Coronary artery (tissue), 2 donors: Measurements from ENCODE around the gene BTBD9.

Source experiments
- DNase-seq: peaks from one replicate; pipeline ENCODE4 v3.0.0-alpha.2; 2017; ENCODE audit warnings: low spot score
- H3K27ac ChIP-seq, 2 donors: fragments of 200-600 bp; sonication (generic); one replicate each; pipeline ENCODE4 v1.5.1; 2016 to 2019
- H3K4me3 ChIP-seq: fragments of 200-600 bp; sonication (generic); 2 replicates; pipeline ENCODE4 v1.5.1; 2016; ENCODE audit warnings: mild to moderate bottlenecking, moderate library complexity
- TF ChIP-seq, protein P1 (sequence below): fragments of 200-600 bp; sonication (generic); IDR thresholded peaks from one replicate; pipeline ENCODE4 v1.5.1; 2019; ENCODE audit warnings: antibody characterized with exemption

Gene BTBD9

GRCh38 chr6:38510205-38510604, 129.5 kb downstream of the BTBD9 start:
- Histone ChIP-seq H3K27ac (no peak overlapping the region), H3K4me3 (no peak overlapping the region)
- TF ChIP-seq, protein P1, sequence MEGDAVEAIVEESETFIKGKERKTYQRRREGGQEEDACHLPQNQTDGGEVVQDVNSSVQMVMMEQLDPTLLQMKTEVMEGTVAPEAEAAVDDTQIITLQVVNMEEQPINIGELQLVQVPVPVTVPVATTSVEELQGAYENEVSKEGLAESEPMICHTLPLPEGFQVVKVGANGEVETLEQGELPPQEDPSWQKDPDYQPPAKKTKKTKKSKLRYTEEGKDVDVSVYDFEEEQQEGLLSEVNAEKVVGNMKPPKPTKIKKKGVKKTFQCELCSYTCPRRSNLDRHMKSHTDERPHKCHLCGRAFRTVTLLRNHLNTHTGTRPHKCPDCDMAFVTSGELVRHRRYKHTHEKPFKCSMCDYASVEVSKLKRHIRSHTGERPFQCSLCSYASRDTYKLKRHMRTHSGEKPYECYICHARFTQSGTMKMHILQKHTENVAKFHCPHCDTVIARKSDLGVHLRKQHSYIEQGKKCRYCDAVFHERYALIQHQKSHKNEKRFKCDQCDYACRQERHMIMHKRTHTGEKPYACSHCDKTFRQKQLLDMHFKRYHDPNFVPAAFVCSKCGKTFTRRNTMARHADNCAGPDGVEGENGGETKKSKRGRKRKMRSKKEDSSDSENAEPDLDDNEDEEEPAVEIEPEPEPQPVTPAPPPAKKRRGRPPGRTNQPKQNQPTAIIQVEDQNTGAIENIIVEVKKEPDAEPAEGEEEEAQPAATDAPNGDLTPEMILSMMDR = no peak
- no peak for DNase-seq

DNA sequence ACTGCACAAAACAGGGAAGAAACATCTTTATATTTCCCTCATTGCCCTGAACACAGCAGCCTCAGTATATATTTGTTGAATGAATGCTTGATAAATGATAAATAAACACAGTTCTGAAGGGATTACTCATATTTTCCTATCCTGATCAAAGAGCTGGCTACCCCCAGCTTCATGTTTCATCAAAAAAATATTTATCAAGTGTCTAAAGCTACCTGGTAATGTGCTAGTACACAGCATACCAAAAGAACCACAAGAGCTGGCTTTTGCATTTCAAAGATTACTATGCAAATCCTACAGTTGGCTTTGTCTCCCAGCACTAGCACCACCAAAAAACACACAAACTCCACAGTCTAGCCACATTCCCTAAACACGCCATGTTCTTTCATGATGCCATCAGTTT, 130.0 kb downstream of the BTBD9 start:
- TF ChIP-seq, protein P1 = no peak
- DNase-seq = no peak
- H3K27ac ChIP-seq = no peak overlapping the region
- H3K4me3 ChIP-seq = no peak overlapping the region

DNA sequence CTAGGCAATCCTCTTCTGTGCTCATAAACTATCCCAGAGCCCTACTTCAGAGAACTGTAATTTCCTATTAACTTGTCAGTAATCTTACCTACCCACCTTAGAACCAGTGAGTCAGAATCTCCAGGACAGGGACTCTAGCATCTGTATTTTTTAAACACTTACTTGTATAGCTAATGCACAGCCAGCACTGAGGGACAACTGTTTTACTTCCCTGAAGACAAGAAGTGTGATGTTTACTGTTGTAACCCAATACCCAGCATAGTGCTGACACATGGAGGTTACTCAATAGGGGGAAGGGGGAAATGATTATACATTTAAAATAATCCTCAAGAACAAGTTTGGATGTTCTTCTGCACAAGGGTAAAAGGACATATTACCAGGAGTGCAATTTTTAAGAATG, 130.8 kb downstream of the BTBD9 start:
- no peak overlapping the region for H3K4me3 ChIP-seq
- TF ChIP-seq, protein P1 = no peak
- no peak for DNase-seq
- H3K27ac ChIP-seq = no peak overlapping the region

GRCh38 chr6:38508286-38508685, 131.4 kb downstream of the BTBD9 start:
- TF ChIP-seq, protein P1 = no peak
- DNase-seq = no peak
- Histone ChIP-seq H3K27ac (no peak overlapping the region), H3K4me3 (no peak overlapping the region)

DNA sequence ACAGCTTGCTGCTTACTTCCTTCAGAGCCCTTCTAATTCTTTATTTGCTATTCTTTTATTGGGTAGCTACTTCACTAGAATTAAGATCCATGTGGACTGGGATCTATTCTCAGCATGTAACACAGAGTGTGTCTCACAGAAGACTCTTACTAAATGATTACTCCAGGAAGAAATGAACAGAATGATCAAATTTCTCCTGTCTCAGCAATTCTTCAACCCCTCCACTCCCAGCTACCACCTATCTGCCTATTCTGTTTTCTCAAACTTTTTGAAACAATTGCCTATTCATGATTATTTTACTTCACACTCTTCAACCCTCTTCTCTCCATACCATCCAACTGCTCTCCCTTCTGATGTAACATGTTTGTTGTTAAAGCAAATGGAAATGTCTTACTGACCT, 132.6 kb downstream of the BTBD9 start:
- H3K27ac ChIP-seq = no peak overlapping the region
- TF ChIP-seq, protein P1 = no peak
- no peak for DNase-seq
- no peak overlapping the region for H3K4me3 ChIP-seq

- no peak overlapping the region for H3K27ac ChIP-seq
- no peak for DNase-seq
- H3K4me3 ChIP-seq = no peak overlapping the region
- TF ChIP-seq, protein P1 = no peak
These were observed 133.9 kb downstream of the BTBD9 start for GRCh38 chr6:38505826-38506225.

- TF ChIP-seq, protein P1 = no peak
- DNase-seq = no peak
- Histone ChIP-seq H3K27ac (no peak overlapping the region), H3K4me3 (no peak overlapping the region)
These were observed 134.7 kb downstream of the BTBD9 start for GRCh38 chr6:38504996-38505395.
